OCI-LY1 (cell line): ENCODE measurements around the gene MARK3.

Experiments
- H2AFZ ChIP-seq: fragments of 200-600 bp; sonication (generic), shearing (Covaris generic); 2 replicates; pipeline ENCODE4 v1.6.0; 2014; ENCODE audit warnings: antibody characterized with exemption, mild to moderate bottlenecking, low read length
- H3F3A ChIP-seq: fragments of 200-600 bp; sonication (generic), shearing (Covaris generic); 2 replicates; pipeline ENCODE4 v1.6.0; 2014; ENCODE audit warnings: mild to moderate bottlenecking, antibody characterized with exemption, low read length, moderate library complexity; ENCODE audit not compliant: insufficient read depth
- H3K27ac ChIP-seq: fragments of 200-600 bp; sonication (generic); 2 replicates; pipeline ENCODE4 v1.5.1; 2014; ENCODE audit warnings: low read length, mixed run types, mild to moderate bottlenecking, low read depth; ENCODE audit not compliant: poor library complexity, severe bottlenecking
- H3K27me3 ChIP-seq: fragments of 200-600 bp; sonication (generic); 2 replicates; pipeline ENCODE4 v1.6.0; 2014; ENCODE audit warnings: antibody characterized with exemption, mild to moderate bottlenecking, low read length, moderate library complexity; ENCODE audit not compliant: insufficient read depth
- H3K36me3 ChIP-seq: fragments of 200-600 bp; sonication (generic); 2 replicates; pipeline ENCODE4 v1.6.1; 2014; ENCODE audit warnings: mild to moderate bottlenecking, antibody characterized with exemption, low read length, moderate library complexity, mixed read lengths; ENCODE audit not compliant: insufficient read depth
- H3K4me1 ChIP-seq: fragments of 200-600 bp; sonication (generic); 2 replicates; pipeline ENCODE4 v1.5.1; 2014; ENCODE audit warnings: mild to moderate bottlenecking, low read length, moderate library complexity; ENCODE audit not compliant: insufficient read depth, severe bottlenecking
- H3K4me2 ChIP-seq: fragments of 200-600 bp; sonication (generic), shearing (Covaris generic); 2 replicates; pipeline ENCODE4 v1.6.1; 2014; ENCODE audit warnings: low read length
- H3K4me3 ChIP-seq: fragments of 200-600 bp; sonication (generic); 2 replicates; pipeline ENCODE4 v1.5.1; 2014; ENCODE audit warnings: low read length, low read depth, mild to moderate bottlenecking, mixed read lengths; ENCODE audit not compliant: poor library complexity, severe bottlenecking
- H3K79me2 ChIP-seq: fragments of 200-600 bp; shearing (Covaris generic); 2 replicates; pipeline ENCODE4 v1.6.1; 2016; ENCODE audit warnings: mixed run types, low read length, mixed read lengths; ENCODE audit not compliant: insufficient read depth
- H3K9ac ChIP-seq: fragments of 200-600 bp; sonication (generic), shearing (Covaris generic); 2 replicates; pipeline ENCODE4 v1.6.1; 2014; ENCODE audit warnings: mild to moderate bottlenecking, low read length, mixed read lengths
- H3K9me2 ChIP-seq: fragments of 200-600 bp; sonication (generic), shearing (Covaris generic); 2 replicates; pipeline ENCODE4 v1.6.1; 2014; ENCODE audit warnings: low read depth, mild to moderate bottlenecking, low read length, mixed read lengths
- H3K9me3 ChIP-seq: fragments of 200-600 bp; shearing (Covaris generic); 2 replicates; pipeline ENCODE4 v1.6.1; 2014; ENCODE audit warnings: low read length, mixed read lengths
- H4K20me1 ChIP-seq: fragments of 200-600 bp; sonication (generic), shearing (Covaris generic); 2 replicates; pipeline ENCODE4 v1.6.0; 2016; ENCODE audit warnings: mild to moderate bottlenecking, low read length; ENCODE audit not compliant: insufficient read depth
- CTCF ChIP-seq: fragments of 200-600 bp; sonication (generic), shearing (Covaris generic); IDR thresholded peaks from 2 replicates; pipeline ENCODE4 v1.5.1; 2017; ENCODE audit warnings: mild to moderate bottlenecking, antibody characterized with exemption, low read length, moderate library complexity, mixed read lengths
- EZH2 ChIP-seq: fragments of 200-600 bp; sonication (generic), shearing (Covaris generic); IDR thresholded peaks from 2 replicates; pipeline ENCODE4 v1.8.0; 2017; ENCODE audit warnings: borderline replicate concordance, mixed run types, mild to moderate bottlenecking, antibody characterized with exemption, low read length, moderate library complexity, mixed read lengths

The MARK3 gene

DNA sequence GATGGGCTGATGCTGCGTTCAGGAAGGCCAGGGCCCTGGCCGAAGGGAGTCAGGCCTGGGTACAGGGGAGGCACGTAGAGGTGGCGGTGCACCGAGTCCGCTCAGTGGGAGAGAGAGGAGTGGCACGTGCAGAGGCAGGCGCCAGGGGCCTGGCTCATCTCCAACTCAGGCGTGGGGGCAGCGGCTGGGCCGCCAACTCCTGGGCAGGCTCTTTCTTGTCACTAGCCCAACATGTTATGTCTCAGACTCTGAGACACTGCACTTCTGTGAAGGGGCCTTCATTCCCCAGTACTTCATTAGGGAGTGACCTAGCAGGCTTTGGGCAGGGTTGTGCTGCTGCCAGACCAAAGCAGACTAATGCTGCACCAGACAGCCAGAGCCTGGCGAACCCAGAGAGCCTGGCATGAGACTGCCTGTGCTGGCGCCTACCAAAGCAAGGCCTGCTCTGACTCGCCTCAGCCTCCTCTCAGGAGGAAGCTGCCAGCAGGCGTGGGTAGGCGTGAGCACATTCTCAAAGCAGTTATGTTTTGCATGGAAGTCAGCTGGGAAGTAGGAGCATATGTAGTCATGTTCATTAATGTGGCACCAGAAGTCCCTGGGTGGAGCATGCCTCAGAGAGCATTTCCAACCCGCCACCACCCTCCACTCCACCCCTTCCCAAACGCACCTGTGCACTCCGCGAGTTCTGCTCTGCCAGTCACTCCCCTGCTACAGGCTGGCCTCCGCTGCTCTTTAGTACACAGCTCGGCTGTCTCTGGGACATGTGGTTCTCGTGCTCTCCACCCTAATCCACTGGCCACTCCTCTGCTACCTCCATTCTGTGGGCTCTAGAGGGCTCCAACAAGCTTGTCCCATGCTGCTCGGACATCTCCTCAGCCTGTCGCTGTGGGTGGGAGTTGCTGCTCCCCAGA lies 127.7 kb downstream of the MARK3 start:
- Histone ChIP-seq H3K27ac (no peak overlapping the region), H4K20me1 (no peaks in the 10 kb centered on the region), H3K4me3 (no peak overlapping the region), H3K4me1 (no peaks in the 10 kb centered on the region), H3K9me3 (no peaks in the 10 kb centered on the region), H3F3A (no peaks in the 10 kb centered on the region), H3K9ac (no peak overlapping the region), H2AFZ (no peak overlapping the region), H3K4me2 (no peak overlapping the region), H3K9me2 (no peaks in the 10 kb centered on the region), H3K36me3 (no peaks in the 10 kb centered on the region), H3K27me3 (no peaks in the 10 kb centered on the region), H3K79me2 (no peaks in the 10 kb centered on the region)
- no peak for TF ChIP-seq CTCF
- no peak for TF ChIP-seq EZH2

GRCh38 chr14:103514596-103515421 lies 129.6 kb downstream of the MARK3 start:
- TF ChIP-seq EZH2 (no peak), CTCF (no peak)
- no peaks in the 10 kb centered on the region for H3K9me3 ChIP-seq
- no peak overlapping the region for H3K9ac ChIP-seq
- no peaks in the 10 kb centered on the region for H3K36me3 ChIP-seq
- no peaks in the 10 kb centered on the region for H3F3A ChIP-seq
- no peak overlapping the region for H2AFZ ChIP-seq
- no peaks in the 10 kb centered on the region for H3K79me2 ChIP-seq
- H3K27ac ChIP-seq: no peak overlapping the region
- H3K4me3 ChIP-seq: no peak overlapping the region
- H3K4me2 ChIP-seq: no peak overlapping the region
- no peaks in the 10 kb centered on the region for H3K27me3 ChIP-seq
- H4K20me1 ChIP-seq: no peaks in the 10 kb centered on the region
- no peaks in the 10 kb centered on the region for H3K4me1 ChIP-seq
- H3K9me2 ChIP-seq: no peaks in the 10 kb centered on the region

GRCh38 chr14:103516426-103517173 lies 131.4 kb downstream of the MARK3 start:
- H3K4me1 ChIP-seq: peaks cover 16% of the 10 kb centered on the region

More at GRCh38 chr14:103516426-103517173, 131.4 kb downstream of the MARK3 start:
- no peak for TF ChIP-seq EZH2
- no peaks in the 10 kb centered on the region for H3K36me3 ChIP-seq
- no peaks in the 10 kb centered on the region for H4K20me1 ChIP-seq
- H3F3A ChIP-seq: no peaks in the 10 kb centered on the region
- H3K4me3 ChIP-seq: no peak overlapping the region
- no peak overlapping the region for H3K9ac ChIP-seq
- H3K27me3 ChIP-seq: no peaks in the 10 kb centered on the region
- no peak overlapping the region for H3K27ac ChIP-seq
- no peaks in the 10 kb centered on the region for H3K79me2 ChIP-seq
- no peak overlapping the region for H2AFZ ChIP-seq
- H3K9me2 ChIP-seq: no peaks in the 10 kb centered on the region
- no peaks in the 10 kb centered on the region for H3K9me3 ChIP-seq
- no peak overlapping the region for H3K4me2 ChIP-seq
